Measurements from ENCODE around the gene EFCAB13.
A peak's percentile ranks its signal among the peaks of the same experiment; 100 is the strongest.
"Not testable (repeated sequence)": the region's sequence is repeated elsewhere in the genome, so short reads cannot be mapped to it uniquely, and the experiment has no call there.

The EFCAB13 gene

GRCh38 chr17:47325176-47325575 is 1.4 kb downstream of the EFCAB13 start:
- DNase-seq (ENCODE audit: low spot score) (no peak), FAIRE-seq (no peak)

GRCh38 chr17:47330548-47330947 is 6.8 kb downstream of the EFCAB13 start:
- FAIRE-seq: no peak
- no peak for DNase-seq (ENCODE audit: low spot score)

GRCh38 chr17:47332287-47332686 is 8.5 kb downstream of the EFCAB13 start:
- FAIRE-seq (no peak), DNase-seq (ENCODE audit: low spot score) (no peak)

- DNase-seq (ENCODE audit: low spot score) (no peak), FAIRE-seq (no peak)
Measured at GRCh38 chr17:47335101-47335936, 11.6 kb downstream of the EFCAB13 start.

- DNase-seq (ENCODE audit: low spot score): peak; percentile 24
- peak; percentile 81 for FAIRE-seq
Measured at GRCh38 chr17:47338026-47338425, 14.3 kb downstream of the EFCAB13 start.

- DNase-seq (ENCODE audit: low spot score) (no peak), FAIRE-seq (no peak)
Measured at GRCh38 chr17:47352848-47353247, 29.1 kb downstream of the EFCAB13 start.

- no peak for FAIRE-seq
- DNase-seq (ENCODE audit: low spot score): no peak
Measured at GRCh38 chr17:47358652-47359051, 34.9 kb downstream of the EFCAB13 start.

- no peak for DNase-seq (ENCODE audit: low spot score)
- FAIRE-seq: no peak
Measured at GRCh38 chr17:47363171-47363570, 39.4 kb downstream of the EFCAB13 start.

GRCh38 chr17:47367257-47367656 is 43.5 kb downstream of the EFCAB13 start:
- FAIRE-seq (no peak), DNase-seq (ENCODE audit: low spot score) (no peak)

- FAIRE-seq (no peak), DNase-seq (ENCODE audit: low spot score) (no peak)
Measured at GRCh38 chr17:47368262-47368661, 44.5 kb downstream of the EFCAB13 start.

GRCh38 chr17:47370899-47371298 is 47.1 kb downstream of the EFCAB13 start:
- not testable (repeated sequence) for FAIRE-seq; DNase-seq (ENCODE audit: low spot score)

GRCh38 chr17:47373002-47373401 is 49.2 kb downstream of the EFCAB13 start:
- no peak for DNase-seq (ENCODE audit: low spot score)
- FAIRE-seq: no peak

GRCh38 chr17:47376247-47376646 is 52.5 kb downstream of the EFCAB13 start:
- FAIRE-seq (peak; percentile 30), DNase-seq (ENCODE audit: low spot score) (no peak)

- DNase-seq (ENCODE audit: low spot score): no peak
- no peak for FAIRE-seq
Measured at GRCh38 chr17:47388825-47389224, 65.1 kb downstream of the EFCAB13 start.

GRCh38 chr17:47397532-47398128 is 73.9 kb downstream of the EFCAB13 start:
- FAIRE-seq; DNase-seq (ENCODE audit: low spot score): not testable (repeated sequence)

- no peak for FAIRE-seq
Measured at GRCh38 chr17:47400333-47400732, 76.6 kb downstream of the EFCAB13 start.

GRCh38 chr17:47401100-47401499 is 77.3 kb downstream of the EFCAB13 start:
- FAIRE-seq (no peak), DNase-seq (ENCODE audit: low spot score) (no peak)

More at GRCh38 chr17:47400333-47400732, 76.6 kb downstream of the EFCAB13 start:
- DNase-seq (ENCODE audit: low spot score): no peak

GRCh38 chr17:47404006-47404405 is 80.3 kb downstream of the EFCAB13 start:
- FAIRE-seq (no peak), DNase-seq (ENCODE audit: low spot score) (no peak)

GRCh38 chr17:47404875-47405274 is 81.1 kb downstream of the EFCAB13 start:
- FAIRE-seq (no peak), DNase-seq (ENCODE audit: low spot score) (no peak)

- no peak for DNase-seq (ENCODE audit: low spot score)
- no peak for FAIRE-seq
Measured at GRCh38 chr17:47413872-47414271, 90.1 kb downstream of the EFCAB13 start.

- FAIRE-seq (no peak), DNase-seq (ENCODE audit: low spot score) (no peak)
Measured at GRCh38 chr17:47414612-47415011, 90.9 kb downstream of the EFCAB13 start.

- FAIRE-seq (no peak), DNase-seq (ENCODE audit: low spot score) (no peak)
Measured at GRCh38 chr17:47423406-47424295, 99.9 kb downstream of the EFCAB13 start.

Data from RCC 7860 (cell line).